Bronchial epithelial cell (primary cell): Measurements from ENCODE around the gene SETDB2. TPM values are rescaled to one million over a fixed set of nuclear protein-coding genes. Genes with fewer than 3 reads are reported as not detected.

Experiments
- DNase-seq: peaks from one replicate; pipeline ENCODE4 v3.0.0-alpha.2; 2010; ENCODE audit warnings: low read depth
- FAIRE-seq: peaks from 2 replicates; lab custom pipeline; 2011; peaks lifted over from hg19 to GRCh38; lab: Jason Lieb, UNC
- H3K27me3 ChIP-seq: 2 replicates; pipeline ENCODE4 v1.5.1; 2011; ENCODE audit warnings: low read length; ENCODE audit not compliant: control insufficient read depth, insufficient read depth
- H3K36me3 ChIP-seq: 2 replicates; pipeline ENCODE4 v1.5.1; 2011; ENCODE audit warnings: low read length; ENCODE audit not compliant: control insufficient read depth, insufficient read depth
- H3K4me3 ChIP-seq: 2 replicates; pipeline ENCODE4 v1.5.1; 2011; ENCODE audit warnings: mild to moderate bottlenecking, low read depth, low read length, control low read depth
- CTCF ChIP-seq: IDR thresholded peaks from 2 replicates; pipeline ENCODE4 v1.5.1; 2011; ENCODE audit warnings: mild to moderate bottlenecking, moderate library complexity, low read length, control low read depth, inconsistent platforms; ENCODE audit not compliant: insufficient read depth, severe bottlenecking
- total RNA-seq: library from RNA; depleted of rRNA; stranded (reverse); fragments of >200 nt; gene quantifications from 2 replicates; pipeline ENCODE4 v1.2.1, GENCODE V29; 2014

SETDB2 gene
- total RNA-seq, 1 donor from 2014 or later = 5.3 TPM

- FAIRE-seq (no peak), DNase-seq (peak; percentile 8)
- no peaks in the 10 kb centered on the region for H3K36me3 ChIP-seq
- H3K27me3 ChIP-seq = no peaks in the 10 kb centered on the region
- no peak overlapping the region for H3K4me3 ChIP-seq
- no peak for TF ChIP-seq CTCF
Measured at GRCh38 chr13:49421391-49421790, 22.7 kb upstream of the SETDB2 start.

GRCh38 chr13:49424011-49424560 is 20.0 kb upstream of the SETDB2 start:
- no peak for FAIRE-seq
- no peaks in the 10 kb centered on the region for H3K27me3 ChIP-seq
- DNase-seq = no peak
- no peaks in the 10 kb centered on the region for H3K36me3 ChIP-seq
- no peak overlapping the region for H3K4me3 ChIP-seq
- no peak for TF ChIP-seq CTCF

- no peak for TF ChIP-seq CTCF
- DNase-seq = no peak
- FAIRE-seq = no peak
- Histone ChIP-seq H3K27me3 (no peaks in the 10 kb centered on the region), H3K36me3 (no peaks in the 10 kb centered on the region), H3K4me3 (no peak overlapping the region)
Measured at GRCh38 chr13:49428041-49428763, 15.9 kb upstream of the SETDB2 start.

- no peak for FAIRE-seq
- no peak for TF ChIP-seq CTCF
- DNase-seq = no peak
- Histone ChIP-seq H3K4me3 (no peak overlapping the region), H3K27me3 (no peaks in the 10 kb centered on the region), H3K36me3 (no peaks in the 10 kb centered on the region)
Measured at GRCh38 chr13:49429121-49429520, 15.0 kb upstream of the SETDB2 start.

- no peak overlapping the region for H3K4me3 ChIP-seq
- no peak for DNase-seq
- H3K36me3 ChIP-seq = no peaks in the 10 kb centered on the region
- TF ChIP-seq CTCF = no peak
- no peaks in the 10 kb centered on the region for H3K27me3 ChIP-seq
- no peak for FAIRE-seq
Measured at GRCh38 chr13:49435992-49436391, 8.1 kb upstream of the SETDB2 start.
